Mucosa of gallbladder (tissue), 1 donor: Measurements from ENCODE around the gene ZFP91. TPM values are rescaled to one million over a fixed set of nuclear protein-coding genes. Genes with fewer than 3 reads are reported as not detected.
"Not testable (repeated sequence)": the region's sequence is repeated elsewhere in the genome, so short reads cannot be mapped to it uniquely, and the experiment has no call there.

Experiments
- DNase-seq: peaks from one replicate; pipeline ENCODE4 v3.0.0-alpha.2; 2020; ENCODE audit warnings: low spot score
- total RNA-seq: library from RNA; stranded (reverse); gene quantifications from one replicate; pipeline ENCODE4 v1.2.1, GENCODE V29; 2021
- donor health status: DM: no; HTN: no; CAD: no.

The ZFP91 gene, protein sequence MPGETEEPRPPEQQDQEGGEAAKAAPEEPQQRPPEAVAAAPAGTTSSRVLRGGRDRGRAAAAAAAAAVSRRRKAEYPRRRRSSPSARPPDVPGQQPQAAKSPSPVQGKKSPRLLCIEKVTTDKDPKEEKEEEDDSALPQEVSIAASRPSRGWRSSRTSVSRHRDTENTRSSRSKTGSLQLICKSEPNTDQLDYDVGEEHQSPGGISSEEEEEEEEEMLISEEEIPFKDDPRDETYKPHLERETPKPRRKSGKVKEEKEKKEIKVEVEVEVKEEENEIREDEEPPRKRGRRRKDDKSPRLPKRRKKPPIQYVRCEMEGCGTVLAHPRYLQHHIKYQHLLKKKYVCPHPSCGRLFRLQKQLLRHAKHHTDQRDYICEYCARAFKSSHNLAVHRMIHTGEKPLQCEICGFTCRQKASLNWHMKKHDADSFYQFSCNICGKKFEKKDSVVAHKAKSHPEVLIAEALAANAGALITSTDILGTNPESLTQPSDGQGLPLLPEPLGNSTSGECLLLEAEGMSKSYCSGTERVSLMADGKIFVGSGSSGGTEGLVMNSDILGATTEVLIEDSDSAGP
- 46.9 TPM for total RNA-seq

DNA sequence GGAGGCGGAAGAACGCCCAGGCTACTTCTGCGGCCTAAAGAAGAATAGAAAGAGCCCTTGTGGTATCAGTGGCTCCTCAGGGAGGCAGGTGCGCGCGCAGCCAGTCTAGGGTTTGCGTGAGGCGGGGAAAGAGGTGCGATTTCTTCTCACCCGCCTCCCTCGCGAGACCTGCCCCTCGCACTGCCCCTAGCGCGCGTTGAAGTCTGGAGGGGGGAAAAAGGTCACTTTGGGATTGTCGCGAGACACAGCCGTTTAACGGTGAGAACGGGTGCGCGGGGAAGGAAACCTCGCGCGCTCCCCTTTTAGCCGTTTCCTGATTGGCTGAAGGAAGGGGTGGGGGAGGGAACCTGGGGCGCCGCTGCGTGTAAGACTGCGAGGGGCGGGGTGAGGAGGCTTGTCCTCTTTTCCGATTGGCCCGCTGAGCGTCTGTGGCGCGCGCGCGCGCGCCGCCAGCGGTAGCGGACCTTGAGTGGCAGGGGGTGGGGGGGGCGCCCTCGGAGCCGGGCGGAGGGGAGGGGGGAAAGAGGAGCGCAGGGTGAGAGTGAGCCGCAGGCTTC lies at the start of gene ZFP91:
TSS of gene ZFP91 (plus strand) at position 429 of the 557 bp plus-strand sequence. CDS start 219 bp downstream, outside the sequence.
- DNase-seq: peak; percentile 98

DNA sequence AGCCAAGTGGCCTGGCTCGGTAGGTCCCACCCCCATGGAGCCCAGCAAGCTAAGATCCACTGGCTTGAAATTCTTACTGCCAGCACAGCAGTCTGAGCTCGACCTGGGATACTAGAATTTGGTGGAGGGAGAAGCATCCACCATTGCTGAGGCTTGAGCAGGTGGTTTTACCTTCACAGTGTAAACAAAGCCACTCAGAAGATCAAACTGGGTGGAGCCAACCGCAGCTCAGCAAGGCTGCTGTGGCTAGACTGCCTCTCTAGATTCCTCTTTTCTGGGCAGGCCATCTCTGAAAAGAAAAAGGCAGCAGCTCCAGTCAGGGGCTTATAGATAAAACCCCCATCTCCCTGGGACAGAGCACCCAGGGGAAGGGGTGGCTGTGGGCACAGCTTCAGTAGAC lies 48.6 kb upstream of the ZFP91 start:
- DNase-seq: no peak

DNA sequence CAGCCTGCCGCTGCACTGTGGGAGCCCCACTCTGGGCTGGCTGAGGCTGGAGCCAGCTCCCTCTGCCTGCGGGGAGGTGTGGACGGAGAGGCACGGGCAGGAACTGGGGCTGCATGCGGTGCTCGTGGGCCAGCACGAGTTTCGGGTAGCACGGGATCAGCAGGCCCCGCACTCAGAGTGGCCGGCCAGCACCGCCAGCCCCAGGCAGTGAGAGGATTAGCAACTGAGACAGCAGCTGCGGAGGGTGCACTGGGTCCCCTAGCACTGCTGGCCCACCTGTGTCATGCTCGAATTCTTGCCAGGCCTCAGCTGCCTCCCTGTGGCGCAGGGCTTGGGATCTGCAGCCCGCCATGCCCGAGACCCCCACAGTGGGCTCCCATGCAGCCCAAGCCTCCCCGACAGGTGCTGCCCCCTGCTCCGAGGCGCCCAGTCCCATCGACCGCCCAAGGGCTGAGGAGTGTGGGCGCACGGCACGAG lies 47.0 kb upstream of the ZFP91 start:
- DNase-seq: no peak

DNA sequence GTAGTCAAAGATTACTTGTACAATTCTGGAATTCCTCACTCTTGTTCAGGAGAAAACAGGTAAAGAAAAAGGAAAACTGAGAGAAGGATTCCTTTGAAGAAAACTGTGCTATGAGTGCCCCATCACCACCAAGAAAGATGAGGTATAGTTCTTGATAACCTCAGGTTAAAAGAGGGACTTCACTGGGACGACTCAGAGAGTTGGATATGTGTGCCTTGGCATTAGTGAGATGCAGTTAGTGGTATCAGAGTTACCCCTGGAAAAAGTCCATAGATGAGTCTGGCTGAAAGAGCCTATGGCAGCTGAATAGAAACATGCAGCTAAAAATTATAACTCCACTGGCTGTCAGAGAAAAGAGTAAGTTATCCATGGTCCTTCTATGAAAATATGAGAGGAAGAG lies 32.0 kb upstream of the ZFP91 start:
- DNase-seq: no peak

DNA sequence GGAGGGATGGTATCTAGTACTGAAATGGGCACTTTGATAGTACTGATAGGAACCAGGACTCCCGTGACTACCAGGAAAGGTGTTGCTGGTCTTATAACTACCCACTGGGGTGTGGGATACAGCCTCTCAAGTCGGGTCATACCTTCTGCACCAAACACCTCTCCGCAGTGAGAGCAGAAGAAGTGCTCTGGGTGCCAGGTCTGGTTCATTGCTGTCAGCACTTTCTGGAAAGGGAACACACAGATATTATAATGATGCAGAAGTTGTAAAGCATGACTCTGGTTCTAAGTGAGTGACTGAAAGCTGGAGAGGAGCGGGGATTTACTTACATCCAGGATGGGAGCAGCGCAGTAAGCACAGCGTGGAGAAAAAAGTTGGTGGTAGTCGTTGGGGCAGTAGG lies 29.2 kb upstream of the ZFP91 start:
- no peak for DNase-seq

DNA sequence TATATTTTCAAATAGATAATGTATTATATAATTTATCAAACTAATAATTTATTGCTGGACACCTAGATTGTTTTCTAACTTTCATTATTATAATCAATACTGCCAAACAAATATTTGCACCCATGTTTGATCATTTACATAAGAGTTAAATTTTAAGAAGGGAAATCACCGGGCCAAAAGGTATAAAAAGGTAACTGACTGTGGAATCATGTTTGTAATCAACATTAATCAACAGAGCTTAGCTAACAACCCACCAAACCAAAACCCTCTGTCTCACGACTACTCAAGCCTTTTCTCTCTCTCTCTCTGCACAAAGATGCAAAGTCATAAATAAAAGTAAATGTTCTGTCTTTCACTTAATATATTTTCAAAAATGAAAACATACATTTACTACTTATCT lies 18.0 kb upstream of the ZFP91 start:
- DNase-seq: no peak

DNA sequence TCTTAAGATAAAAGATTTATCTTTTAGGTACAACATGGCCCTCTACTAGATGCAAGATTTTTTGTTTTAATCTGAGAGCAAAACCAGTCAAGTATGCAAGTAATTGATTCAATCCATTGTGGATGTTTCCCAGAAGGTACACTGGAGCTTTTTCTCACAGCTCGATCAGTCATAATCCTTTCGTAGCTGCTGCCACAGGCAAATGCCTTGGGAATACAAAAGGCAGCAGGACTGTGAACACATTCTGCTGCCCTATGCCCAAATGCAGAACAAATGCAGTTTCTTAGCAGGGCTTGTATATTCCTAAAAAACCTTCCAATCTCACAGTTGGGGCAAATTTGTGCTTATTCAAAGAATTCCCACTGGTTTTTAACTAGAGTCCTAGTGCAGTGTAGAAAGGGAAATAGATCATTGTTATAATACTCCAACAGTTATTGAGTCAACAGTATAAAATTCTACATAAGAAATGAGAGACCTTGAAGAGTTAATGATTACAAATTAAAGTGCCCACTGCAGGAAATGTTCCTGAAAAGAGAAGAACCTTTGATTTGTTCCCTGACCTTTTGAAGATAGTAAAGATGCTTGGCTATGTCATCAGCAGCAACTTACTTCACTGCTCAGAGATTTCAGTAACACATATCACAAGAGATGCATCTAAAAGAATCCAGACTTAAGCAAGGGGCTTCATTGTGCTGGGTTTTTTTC lies 17.3 kb upstream of the ZFP91 start:
- no peak for DNase-seq

DNA sequence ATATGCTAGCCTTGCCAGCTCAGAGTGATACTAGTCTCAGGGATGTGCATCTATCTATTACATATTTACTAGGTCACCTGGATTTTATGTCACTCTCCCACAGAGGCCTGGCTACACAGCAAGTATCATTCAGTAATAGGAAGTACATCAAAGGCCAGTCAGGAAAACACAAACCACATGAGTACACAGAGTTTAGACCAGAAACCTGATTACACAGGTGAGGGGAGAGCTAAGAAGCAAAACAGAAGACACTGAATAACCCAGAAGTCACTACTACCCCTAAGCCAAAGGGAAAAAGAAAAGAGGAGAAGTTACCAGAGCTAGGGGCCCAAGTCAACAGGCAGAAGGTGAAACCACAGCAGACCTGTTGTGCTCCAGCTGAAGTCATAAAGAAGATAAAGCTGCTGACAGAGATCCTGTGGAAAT lies 16.5 kb upstream of the ZFP91 start:
- DNase-seq: no peak

DNA sequence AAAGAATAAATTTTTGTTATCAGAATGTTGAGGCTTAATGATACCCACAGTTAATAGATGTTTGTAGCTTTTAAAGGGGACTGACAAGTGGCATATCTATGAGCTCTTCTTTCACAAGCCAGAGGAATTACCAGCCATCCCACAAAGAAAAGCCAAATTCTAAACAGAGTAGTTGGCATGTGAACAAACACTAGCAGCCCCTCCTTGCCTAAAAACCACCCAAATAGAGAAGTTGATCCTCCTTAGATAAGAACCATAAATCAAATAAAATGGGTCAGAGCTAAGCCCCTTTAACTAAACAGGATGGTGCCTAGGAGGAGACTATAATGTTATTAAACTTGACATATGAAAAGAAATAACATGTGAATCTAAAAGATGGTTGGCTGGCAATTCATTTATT lies 14.6 kb upstream of the ZFP91 start:
- no peak for DNase-seq

DNA sequence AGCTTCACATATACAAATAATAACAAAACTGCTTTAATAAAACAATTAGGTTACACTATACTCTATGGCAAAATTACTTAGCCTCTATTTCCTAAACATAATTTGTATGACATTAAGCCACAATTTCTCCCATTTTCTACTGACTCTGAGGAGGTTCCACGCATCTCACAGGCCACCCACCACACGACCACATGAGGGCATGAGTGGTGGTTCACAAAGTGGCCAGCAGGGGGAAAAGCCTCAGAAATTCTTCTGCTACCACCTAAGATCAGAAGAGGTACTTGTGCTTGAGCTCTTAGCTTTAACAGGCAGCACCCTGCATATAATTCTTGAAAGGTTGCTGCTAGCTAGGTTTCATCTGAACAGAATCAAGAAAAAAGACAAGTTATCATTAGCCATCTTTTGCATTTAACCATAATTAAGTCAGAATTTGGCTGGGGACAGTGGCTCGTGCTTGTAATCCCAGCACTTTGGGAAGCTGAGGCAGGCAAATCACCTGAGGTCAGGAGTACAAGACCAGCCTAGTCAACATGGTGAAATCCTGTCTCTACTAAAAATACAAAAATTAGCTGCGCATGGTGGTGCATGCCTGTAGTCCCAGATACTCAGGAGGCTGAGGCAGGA lies 10.9 kb upstream of the ZFP91 start:
- peak; percentile 63 for DNase-seq

DNA sequence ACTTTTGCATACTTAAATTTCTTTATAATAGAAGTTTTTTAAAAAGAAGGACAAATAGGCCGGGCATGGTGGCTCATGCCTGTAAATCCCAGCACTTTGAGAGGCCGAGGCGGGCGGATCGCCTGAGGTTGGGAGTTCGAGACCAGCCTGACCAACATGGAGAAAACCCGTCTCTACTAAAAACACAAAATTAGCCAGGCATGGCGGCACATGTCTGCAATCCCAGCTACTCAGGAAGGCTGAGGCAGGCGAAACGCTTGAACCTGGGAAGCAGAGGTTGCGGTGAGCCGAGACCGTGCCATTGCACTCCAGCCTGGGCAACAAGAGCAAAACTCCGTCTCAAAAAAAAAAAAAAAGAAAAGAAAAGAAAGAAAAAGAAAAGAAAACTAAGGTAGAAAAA lies 6.0 kb upstream of the ZFP91 start:
- not testable (repeated sequence) for DNase-seq

DNA sequence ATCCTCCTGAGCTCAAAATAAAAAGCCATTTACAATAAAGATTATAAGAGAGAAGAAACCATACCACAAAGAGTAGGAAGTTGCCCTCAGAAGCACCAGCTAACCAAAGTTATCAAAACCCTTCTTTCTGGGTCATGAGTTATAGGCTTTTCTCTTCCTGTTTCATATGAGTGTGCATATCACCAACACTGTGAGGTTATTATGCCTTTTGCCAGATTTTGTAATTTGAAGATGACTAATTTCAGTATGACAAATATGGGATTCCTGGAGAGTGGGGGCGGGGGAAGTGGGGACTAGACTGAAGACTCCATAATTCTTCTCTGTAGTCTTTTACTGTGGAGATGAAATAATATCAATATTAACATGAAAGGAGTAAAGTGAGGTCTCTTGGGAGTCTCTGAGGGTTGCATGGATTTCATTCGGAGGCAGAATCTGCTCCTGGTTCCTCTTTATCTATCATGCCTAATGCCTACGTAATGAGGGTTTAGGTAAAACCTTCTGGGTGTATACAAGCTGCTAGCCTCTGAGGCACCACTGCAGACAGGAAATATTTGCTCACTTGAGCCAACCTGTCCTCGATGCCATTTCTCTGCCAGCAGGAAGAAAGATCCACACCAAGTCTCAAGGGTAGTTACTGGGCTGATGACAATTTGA lies 5.3 kb upstream of the ZFP91 start:
- no peak for DNase-seq

DNA sequence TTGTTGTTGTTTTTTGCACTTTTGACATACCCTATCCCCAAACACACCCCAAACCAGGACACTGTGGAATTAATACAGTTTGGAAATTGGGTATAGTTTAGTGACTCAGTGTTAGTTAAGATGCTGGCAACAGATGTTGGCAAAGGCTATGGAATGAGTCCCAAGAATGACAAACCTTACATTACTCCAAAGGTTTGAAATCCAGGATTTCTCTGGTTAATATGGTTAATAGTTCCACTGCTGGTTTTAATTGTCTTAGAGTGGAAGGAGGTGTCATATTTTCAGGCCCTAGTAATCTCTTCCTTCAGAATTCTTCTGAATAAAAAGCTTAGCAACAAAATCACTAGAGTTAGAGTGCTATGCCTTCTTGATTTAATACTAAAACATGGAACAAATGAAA lies 4.0 kb upstream of the ZFP91 start:
- no peak for DNase-seq

DNA sequence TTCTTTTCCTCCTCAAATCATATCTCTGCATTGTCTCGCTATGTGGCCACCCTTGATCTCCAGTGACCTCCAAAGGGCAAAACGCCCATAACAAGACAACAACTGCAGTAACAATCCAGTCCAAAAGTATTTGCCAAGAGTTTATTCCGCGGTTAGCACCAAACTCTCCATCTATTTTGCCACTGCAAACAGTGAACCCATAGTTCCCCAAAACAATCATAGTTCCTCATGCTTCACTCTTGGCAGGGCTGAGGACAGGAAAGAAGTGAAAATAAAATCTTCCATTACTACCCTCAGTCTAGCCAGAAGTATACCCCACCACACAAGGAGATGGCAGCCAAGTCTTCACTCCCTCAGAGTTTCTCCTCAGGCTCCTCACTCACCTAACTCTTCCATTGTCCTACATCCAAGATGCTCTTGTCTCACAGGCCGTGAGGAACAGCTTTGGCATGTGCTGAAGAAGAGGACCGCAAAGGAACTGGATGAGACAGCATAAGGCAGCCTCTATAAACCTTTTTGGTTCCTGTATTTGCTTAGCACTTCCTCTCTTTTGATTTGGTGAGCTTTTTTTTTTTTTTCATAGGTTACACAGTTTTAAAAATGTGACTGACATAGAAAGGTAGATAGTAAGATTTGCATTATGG lies 3.4 kb upstream of the ZFP91 start, which contains the start of gene LPXN:
TSS of gene LPXN (minus strand) at position 480 of the 644 bp plus-strand sequence. CDS start at position 396, 84 bp downstream.
- no peak for DNase-seq

DNA sequence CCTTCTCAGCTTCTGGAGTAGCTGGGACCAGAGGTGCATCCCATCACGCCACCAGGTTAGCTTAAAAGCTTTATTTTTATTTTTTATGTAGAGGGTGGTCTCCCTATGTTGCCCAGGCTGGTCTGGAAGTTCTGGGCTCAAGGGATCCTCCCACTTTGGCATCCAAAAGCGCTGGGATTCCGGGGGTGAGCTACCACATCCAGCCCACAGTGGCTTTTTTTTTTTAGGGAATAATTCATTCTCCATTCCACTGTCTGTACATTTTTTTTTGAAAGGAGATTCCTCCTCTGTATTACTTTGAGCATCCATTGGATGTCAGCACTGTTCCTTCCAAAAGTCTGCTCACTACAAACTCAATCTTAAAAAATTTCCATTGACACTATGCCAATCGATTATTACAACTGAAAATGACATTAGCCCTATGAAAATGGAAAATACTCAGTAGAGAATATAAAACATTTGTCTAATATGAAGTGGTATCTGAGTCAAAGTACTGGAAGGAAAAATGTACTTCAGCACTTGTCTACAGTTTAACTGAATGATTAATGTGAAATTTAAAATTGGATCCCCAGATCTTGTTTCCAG lies 1.9 kb upstream of the ZFP91 start:
- no peak for DNase-seq

DNA sequence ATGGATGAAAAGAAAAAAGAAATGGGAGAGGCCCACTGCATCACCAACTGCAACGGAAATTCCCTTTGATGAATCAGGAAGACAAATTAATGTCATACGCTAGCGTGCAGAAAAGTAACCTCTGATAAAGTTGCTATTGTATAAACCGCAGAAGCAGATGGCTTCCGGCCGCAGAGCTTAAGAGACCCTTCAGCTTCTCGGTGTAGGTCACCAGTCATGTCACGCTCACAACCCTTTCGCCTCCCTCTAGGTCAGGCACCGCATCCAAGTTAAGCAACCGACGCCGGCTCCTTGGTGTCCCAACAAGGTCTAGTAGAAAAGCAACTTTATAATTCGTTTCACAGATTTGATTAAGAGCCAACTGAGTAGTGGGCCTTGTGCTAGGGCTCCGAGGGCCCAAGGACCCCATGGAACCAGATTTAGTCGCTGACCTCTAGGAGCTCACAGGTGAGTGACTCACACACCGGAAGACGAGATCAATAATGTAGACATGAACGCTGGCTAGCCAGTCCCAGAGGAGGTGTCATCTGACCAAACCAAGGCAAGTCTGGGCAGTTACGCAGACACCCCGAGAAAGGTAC lies 1.2 kb upstream of the ZFP91 start:
- peak; percentile 50 for DNase-seq

DNA sequence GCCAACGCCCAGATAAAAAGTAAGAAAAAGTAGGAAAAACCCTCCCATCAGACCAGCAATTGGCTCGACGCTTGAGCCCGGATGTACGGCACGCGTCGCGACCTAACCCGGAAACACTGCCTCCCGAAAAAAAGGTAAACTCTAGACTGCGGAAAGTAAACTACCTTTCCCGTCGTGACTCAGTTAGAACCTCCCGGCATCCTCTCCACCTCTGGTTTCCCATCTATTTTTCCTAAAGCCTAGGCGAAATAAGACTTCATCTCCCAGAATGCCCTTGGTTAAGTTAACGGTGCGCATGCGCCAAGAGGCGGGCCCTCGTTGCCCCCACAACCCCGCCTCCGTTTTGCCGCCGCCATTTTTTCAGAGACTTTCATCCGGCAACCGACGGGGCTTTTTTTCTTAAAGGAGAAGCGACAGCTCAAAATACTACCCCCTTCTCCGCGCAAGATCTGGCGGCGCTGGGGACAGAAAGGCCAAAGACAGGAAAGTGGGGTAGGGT lies 678 bp upstream of the ZFP91 start:
- peak; percentile 97 for DNase-seq

DNA sequence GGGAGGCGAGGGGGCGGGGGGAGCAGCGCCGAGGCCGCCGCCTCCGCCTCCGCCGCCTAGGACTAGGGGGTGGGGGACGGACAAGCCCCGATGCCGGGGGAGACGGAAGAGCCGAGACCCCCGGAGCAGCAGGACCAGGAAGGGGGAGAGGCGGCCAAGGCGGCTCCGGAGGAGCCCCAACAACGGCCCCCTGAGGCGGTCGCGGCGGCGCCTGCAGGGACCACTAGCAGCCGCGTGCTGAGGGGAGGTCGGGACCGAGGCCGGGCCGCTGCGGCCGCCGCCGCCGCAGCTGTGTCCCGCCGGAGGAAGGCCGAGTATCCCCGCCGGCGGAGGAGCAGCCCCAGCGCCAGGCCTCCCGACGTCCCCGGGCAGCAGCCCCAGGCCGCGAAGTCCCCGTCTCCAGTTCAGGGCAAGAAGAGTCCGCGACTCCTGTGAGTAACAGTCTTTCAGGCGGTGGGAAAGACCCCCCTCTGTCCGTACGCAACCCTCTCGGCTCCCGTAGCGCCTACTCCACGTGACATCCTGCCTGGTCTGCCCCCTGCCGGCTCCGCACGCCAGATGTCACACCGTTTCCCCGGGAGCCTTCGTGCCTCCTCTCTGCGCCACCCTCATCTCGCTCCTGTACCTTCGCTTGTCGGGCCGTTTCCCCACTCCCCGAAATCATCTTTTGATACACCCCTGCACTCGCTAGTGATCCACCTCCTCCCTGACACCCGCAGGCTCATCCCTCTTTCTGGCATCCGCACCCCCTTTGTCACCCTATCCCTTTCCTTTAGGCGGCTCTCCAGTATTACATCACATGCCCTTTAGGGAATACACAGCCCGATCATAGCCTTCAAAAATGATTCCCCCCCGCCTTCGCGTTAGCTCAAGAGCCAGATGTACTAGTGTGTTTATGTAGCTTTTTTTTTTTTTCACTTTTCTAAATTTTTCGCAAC lies 598 bp downstream of the ZFP91 start:
- DNase-seq: peak; percentile 93

DNA sequence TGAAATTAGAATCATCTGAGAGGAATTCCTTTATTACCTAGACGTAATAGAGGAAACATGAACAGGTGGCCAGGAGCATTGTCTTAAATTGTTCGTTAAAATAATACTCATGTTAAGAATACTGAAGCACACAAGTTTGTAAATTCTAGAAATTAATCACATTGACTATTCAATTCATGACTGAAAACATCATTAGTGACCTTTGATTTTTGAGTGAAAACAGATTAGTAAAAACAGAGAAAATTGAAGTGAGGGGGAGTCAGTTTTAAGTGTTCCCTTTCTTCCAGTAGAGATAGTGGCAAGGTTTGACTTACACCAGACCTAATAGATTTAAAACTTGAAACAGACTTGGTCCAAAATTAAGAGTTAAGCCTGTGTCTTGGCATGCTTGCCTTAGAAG lies 1.4 kb downstream of the ZFP91 start:
- DNase-seq: no peak
